A549 (cell line): Measurements from ENCODE around the gene CCDC182. TPM values are rescaled to one million over a fixed set of nuclear protein-coding genes. Genes with fewer than 3 reads are reported as not detected.

Source experiments
- ATAC-seq, 2 experiments: fragments of 200-7000 bp in 1 of 2; fragments of >200 bp in 1 of 2; cut with Nextera tagmentation in 1 of 2; cut with Tn5 transposase in 1 of 2; 3 replicates each; pipeline versions ENCODE4 v1.8.0 to v1.9.1; 2018 to 2020; ENCODE audit warnings: mild to moderate bottlenecking in 1 of 2, moderate library complexity in 1 of 2
- CTCF ChIA-PET: fragments of 300-600 bp; sonication (Branson Sonifier 250); formaldehyde crosslinking; extraction: SDS; loops from one replicate; lab custom pipeline; 2021; ENCODE audit warnings: antibody characterized with exemption, inconsistent platforms; lab: Yijun Ruan, JAX
- POLR2A ChIA-PET: fragments of 350-600 bp; formaldehyde crosslinking; extraction: SDS; loops from one replicate; lab custom pipeline; 2021; ENCODE audit warnings: antibody characterized with exemption, inconsistent platforms; lab: Yijun Ruan, JAX
- DNase-seq, 2 experiments: peaks; one replicate each; pipeline versions ENCODE4 v3.0.0 to v3.0.0-alpha.2; 2011 to 2016; ENCODE audit warnings: low read depth in 1 of 2, low spot score in 1 of 2
- FAIRE-seq: peaks from 2 replicates; lab custom pipeline; 2011; peaks lifted over from hg19 to GRCh38; lab: Jason Lieb, UNC
- H3K27ac ChIP-seq, 2 experiments: fragments of >200 bp; sonication (Bioruptor Twin); formaldehyde crosslinking; 3 replicates each; pipeline ENCODE4 v1.5.1; 2016 to 2017
- H3K4me1 ChIP-seq: fragments of >200 bp; sonication (Bioruptor Twin); formaldehyde crosslinking; 3 replicates; pipeline ENCODE4 v1.6.1; 2016
- H3K4me2 ChIP-seq: fragments of >200 bp; sonication (Bioruptor Twin); formaldehyde crosslinking; 3 replicates; pipeline ENCODE4 v1.6.1; 2016
- H3K4me3 ChIP-seq: fragments of >200 bp; sonication (Bioruptor Twin); formaldehyde crosslinking; 3 replicates; pipeline ENCODE4 v1.5.1; 2016
- H3K9me3 ChIP-seq: fragments of >200 bp; sonication (Bioruptor Twin); formaldehyde crosslinking; 3 replicates; pipeline ENCODE4 v1.6.1; 2016
- BHLHE40 ChIP-seq: IDR thresholded peaks from 2 replicates; pipeline ENCODE4 v1.6.1; 2012; ENCODE audit warnings: low read depth, low read length, inconsistent platforms
- CHD4 ChIP-seq: fragments of 200-600 bp; sonication (generic); IDR thresholded peaks from 2 replicates; pipeline ENCODE4 v1.6.1; 2016; ENCODE audit warnings: antibody characterized with exemption, mild to moderate bottlenecking, borderline replicate concordance
- FOSL2 ChIP-seq, 2 experiments: fragments of 450-650 bp in 1 of 2; fragments of >200 bp in 1 of 2; sonication (Bioruptor Twin) in 1 of 2; formaldehyde crosslinking; IDR thresholded peaks; 2 replicates each; pipeline versions ENCODE4 v1.5.0 to v1.6.1; 2016 to 2020; ENCODE audit warnings: mild to moderate bottlenecking in 1 of 2, moderate library complexity in 1 of 2
- FOXS1 ChIP-seq: fragments of 250-450 bp; sonication (Bioruptor Pico); IDR thresholded peaks from 2 replicates; pipeline ENCODE4 v1.5.0; 2020; ENCODE audit warnings: mild to moderate bottlenecking, moderate library complexity
- HEYL ChIP-seq: fragments of 250-450 bp; sonication (Bioruptor Pico); IDR thresholded peaks from 2 replicates; pipeline ENCODE4 v1.8.0; 2021; ENCODE audit warnings: mild to moderate bottlenecking, moderate library complexity
- HOXA7 ChIP-seq: fragments of 250-450 bp; sonication (Bioruptor Pico); IDR thresholded peaks from 2 replicates; pipeline ENCODE4 v1.5.0; 2020; ENCODE audit warnings: mild to moderate bottlenecking, moderate library complexity
- JUN ChIP-seq, 2 experiments: fragments of >200 bp; sonication (Bioruptor Twin); formaldehyde crosslinking; IDR thresholded peaks; 2 replicates in 1 of 2; 3 replicates in 1 of 2; pipeline ENCODE4 v1.6.1; 2016 to 2017
- KDM1A ChIP-seq: fragments of 200-600 bp; sonication (generic); IDR thresholded peaks from 2 replicates; pipeline ENCODE4 v1.6.1; 2016; ENCODE audit warnings: low read depth, mild to moderate bottlenecking
- MAFK ChIP-seq: fragments of 450-650 bp; IDR thresholded peaks from 2 replicates; pipeline ENCODE4 v1.6.1; 2014; ENCODE audit not compliant: partially characterized antibody
- MYC ChIP-seq: IDR thresholded peaks from 2 replicates; pipeline ENCODE4 v1.6.1; 2012; ENCODE audit warnings: mild to moderate bottlenecking, inconsistent platforms, low read length, improper control_type of control experiment, borderline replicate concordance
- NFE2L2 ChIP-seq: fragments of 150-350 bp; conservative IDR thresholded peaks from 2 replicates; pipeline ENCODE4 v1.6.1; 2014; ENCODE audit warnings: low read length
- RCOR1 ChIP-seq: fragments of 150-350 bp; IDR thresholded peaks from 2 replicates; pipeline ENCODE4 v1.6.1; 2014; ENCODE audit warnings: antibody characterized with exemption, low read length, low read depth
- SMC3 ChIP-seq: fragments of >200 bp; sonication (Bioruptor Twin); formaldehyde crosslinking; IDR thresholded peaks from 3 replicates; pipeline ENCODE4 v1.6.1; 2018; ENCODE audit warnings: inconsistent platforms
- TP53 ChIP-seq: fragments of 250-450 bp; sonication (Bioruptor Pico); IDR thresholded peaks from 2 replicates; pipeline ENCODE4 v1.5.0; 2021; ENCODE audit warnings: mild to moderate bottlenecking, moderate library complexity
- ZFP36 ChIP-seq: fragments of 450-650 bp; IDR thresholded peaks from 2 replicates; pipeline ENCODE4 v1.6.1; 2014; ENCODE audit warnings: borderline replicate concordance; ENCODE audit not compliant: partially characterized antibody
- ZSCAN20 ChIP-seq: fragments of 250-450 bp; sonication (Bioruptor Pico); IDR thresholded peaks from 2 replicates; pipeline ENCODE4 v1.8.0; 2022; ENCODE audit warnings: mild to moderate bottlenecking, moderate library complexity
- WGBS: methylation state at CpG from one replicate; pipeline ENCODE4 v1.1.6; 2017; ENCODE audit errors: missing lambda C conversion rate; 5-methylcytosine and 5-hydroxymethylcytosine counted together
- polyA plus RNA-seq, 4 experiments: library from polyadenylated mRNA; depleted of rRNA in 3 of 4; stranded (reverse); fragments of >200 nt; fragmentation: RNase III in 1 of 4; extraction: RNeasy Plus Mini Kit Qiagen cat#74134 plus additional on column Dnase treatment in 1 of 4; gene quantifications; 2 replicates in 3 of 4; 3 replicates in 1 of 4; pipeline ENCODE4 v1.2.3, GENCODE V29; 2011 to 2017
- TF ChIP-seq, protein P1 (sequence below): fragments of 250-450 bp; sonication (Bioruptor Pico); IDR thresholded peaks from 2 replicates; pipeline ENCODE4 v1.5.0; 2020; ENCODE audit warnings: low read depth, mild to moderate bottlenecking, moderate library complexity
- TF ChIP-seq, protein P2 (sequence below): IDR thresholded peaks from 2 replicates; pipeline ENCODE4 v1.6.1; 2012
- TF ChIP-seq, protein P3 (sequence below): fragments of 200-600 bp; sonication (generic); IDR thresholded peaks from 2 replicates; pipeline ENCODE4 v1.6.1; 2016; ENCODE audit warnings: antibody characterized with exemption, mild to moderate bottlenecking, moderate library complexity
- TF ChIP-seq, protein P4 (sequence below): fragments of 150-350 bp; IDR thresholded peaks from 2 replicates; pipeline ENCODE4 v1.6.1; 2014; ENCODE audit warnings: low read depth, mild to moderate bottlenecking, low read length
- TF ChIP-seq, protein P5 (sequence below): fragments of 250-450 bp; sonication (Bioruptor Pico); IDR thresholded peaks from 2 replicates; pipeline ENCODE4 v1.5.0; 2021; ENCODE audit warnings: mild to moderate bottlenecking, moderate library complexity, borderline replicate concordance

Gene CCDC182
- polyA plus RNA-seq, 2 of the 4 experiments (the other 2 are of a cell fraction) = not detected

DNA sequence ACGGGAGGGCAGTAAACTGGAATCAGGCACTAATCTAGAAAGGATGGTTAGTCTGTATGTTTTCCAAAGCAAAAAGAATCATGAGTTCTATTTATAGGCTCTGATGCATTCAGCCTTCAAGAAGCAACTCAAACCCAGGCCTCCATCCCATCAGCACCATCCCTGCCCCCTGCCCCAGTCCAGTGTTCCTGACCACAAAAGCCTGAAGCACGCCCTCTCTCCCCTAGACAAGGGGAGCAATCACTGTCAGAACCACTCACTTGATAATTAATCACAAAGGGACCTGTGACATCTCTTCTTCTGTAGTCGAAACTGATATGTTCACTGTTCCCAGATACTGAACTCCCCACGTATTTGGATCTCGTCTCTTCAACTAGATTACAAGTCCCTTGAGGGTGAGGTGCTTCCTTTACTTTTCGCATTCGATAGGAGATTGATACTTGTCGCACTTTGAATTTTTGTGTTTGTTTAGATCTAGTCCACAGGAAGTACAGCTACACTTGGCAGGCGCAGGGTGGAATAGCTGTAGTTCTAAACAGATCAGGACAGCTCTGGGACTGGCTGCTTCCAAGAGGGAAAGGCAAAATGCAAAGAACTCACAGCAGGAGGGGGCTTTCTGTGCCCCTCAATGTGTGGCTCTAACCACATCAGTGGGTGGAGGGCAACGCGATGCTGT is 36.4 kb upstream of the CCDC182 start (continued):
- TF ChIP-seq, protein P1, sequence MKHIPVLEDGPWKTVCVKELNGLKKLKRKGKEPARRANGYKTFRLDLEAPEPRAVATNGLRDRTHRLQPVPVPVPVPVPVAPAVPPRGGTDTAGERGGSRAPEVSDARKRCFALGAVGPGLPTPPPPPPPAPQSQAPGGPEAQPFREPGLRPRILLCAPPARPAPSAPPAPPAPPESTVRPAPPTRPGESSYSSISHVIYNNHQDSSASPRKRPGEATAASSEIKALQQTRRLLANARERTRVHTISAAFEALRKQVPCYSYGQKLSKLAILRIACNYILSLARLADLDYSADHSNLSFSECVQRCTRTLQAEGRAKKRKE = no peak
- TF ChIP-seq, protein P2, sequence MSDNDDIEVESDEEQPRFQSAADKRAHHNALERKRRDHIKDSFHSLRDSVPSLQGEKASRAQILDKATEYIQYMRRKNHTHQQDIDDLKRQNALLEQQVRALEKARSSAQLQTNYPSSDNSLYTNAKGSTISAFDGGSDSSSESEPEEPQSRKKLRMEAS = no peak
- TF ChIP-seq ZFP36 = no peak

DNA sequence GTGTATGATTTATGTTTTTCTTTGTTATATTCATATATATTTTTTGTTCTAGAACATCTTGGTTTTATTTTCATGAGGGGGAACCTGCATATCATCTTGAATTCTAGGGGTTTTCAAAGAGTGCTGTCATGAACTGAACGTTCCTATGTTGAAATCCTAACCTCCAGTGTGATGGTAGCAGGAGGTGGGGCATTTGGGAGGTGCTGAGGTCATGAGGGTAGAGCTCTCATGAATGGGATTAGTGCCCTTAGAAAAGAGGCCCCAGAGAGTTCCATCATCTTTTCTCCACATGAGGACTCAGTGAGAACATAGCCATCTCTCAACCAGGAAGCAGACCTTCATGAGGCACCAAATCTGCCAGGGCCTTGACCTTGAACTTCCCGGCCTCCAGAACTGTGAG is 34.6 kb upstream of the CCDC182 start:
- no peak for DNase-seq
- no peaks in the 10 kb centered on the region for H3K9me3 ChIP-seq
- POLR2A ChIA-PET = no interaction called here
- no peak overlapping the region for H3K4me3 ChIP-seq
- ATAC-seq = no peak
- 0 out of 3 replicates have a peak, but pooled peaks cover 5% of the 10 kb centered on the region for H3K4me1 ChIP-seq
- H3K4me2 ChIP-seq = no peak overlapping the region
- H3K27ac ChIP-seq = no peak overlapping the region
- CTCF ChIA-PET = interaction anchor here (0.6 to 7.3 kb wide), 5 partner anchors 14 to 537 kb away, joined by 3 to 84 read pairs (median 5); no protein-coding TSS in a partner anchor
- FAIRE-seq = no peak
- TF ChIP-seq TP53 (no peak), CHD4 (no peak), NFE2L2 (no peak), ZSCAN20 (CRISPR knock-in tag) (no peak), RCOR1 (no peak), BHLHE40 (no peak), HEYL (CRISPR knock-in tag) (no peak), FOSL2 (IDR thresholded peaks at IDR 0.05) (no peak), FOSL2 (CRISPR knock-in tag; IDR thresholded peaks at IDR 0.05) (no peak), KDM1A (no peak), FOXS1 (CRISPR knock-in tag) (no peak), HOXA7 (CRISPR knock-in tag) (no peak), JUN (IDR thresholded peaks at IDR 0.05) (no peak), SMC3 (no peak), MAFK (no peak), MYC (no peak)
- TF ChIP-seq, protein P2 = no peak
- TF ChIP-seq, protein P3, sequence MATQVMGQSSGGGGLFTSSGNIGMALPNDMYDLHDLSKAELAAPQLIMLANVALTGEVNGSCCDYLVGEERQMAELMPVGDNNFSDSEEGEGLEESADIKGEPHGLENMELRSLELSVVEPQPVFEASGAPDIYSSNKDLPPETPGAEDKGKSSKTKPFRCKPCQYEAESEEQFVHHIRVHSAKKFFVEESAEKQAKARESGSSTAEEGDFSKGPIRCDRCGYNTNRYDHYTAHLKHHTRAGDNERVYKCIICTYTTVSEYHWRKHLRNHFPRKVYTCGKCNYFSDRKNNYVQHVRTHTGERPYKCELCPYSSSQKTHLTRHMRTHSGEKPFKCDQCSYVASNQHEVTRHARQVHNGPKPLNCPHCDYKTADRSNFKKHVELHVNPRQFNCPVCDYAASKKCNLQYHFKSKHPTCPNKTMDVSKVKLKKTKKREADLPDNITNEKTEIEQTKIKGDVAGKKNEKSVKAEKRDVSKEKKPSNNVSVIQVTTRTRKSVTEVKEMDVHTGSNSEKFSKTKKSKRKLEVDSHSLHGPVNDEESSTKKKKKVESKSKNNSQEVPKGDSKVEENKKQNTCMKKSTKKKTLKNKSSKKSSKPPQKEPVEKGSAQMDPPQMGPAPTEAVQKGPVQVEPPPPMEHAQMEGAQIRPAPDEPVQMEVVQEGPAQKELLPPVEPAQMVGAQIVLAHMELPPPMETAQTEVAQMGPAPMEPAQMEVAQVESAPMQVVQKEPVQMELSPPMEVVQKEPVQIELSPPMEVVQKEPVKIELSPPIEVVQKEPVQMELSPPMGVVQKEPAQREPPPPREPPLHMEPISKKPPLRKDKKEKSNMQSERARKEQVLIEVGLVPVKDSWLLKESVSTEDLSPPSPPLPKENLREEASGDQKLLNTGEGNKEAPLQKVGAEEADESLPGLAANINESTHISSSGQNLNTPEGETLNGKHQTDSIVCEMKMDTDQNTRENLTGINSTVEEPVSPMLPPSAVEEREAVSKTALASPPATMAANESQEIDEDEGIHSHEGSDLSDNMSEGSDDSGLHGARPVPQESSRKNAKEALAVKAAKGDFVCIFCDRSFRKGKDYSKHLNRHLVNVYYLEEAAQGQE = no peak
- TF ChIP-seq, protein P4, sequence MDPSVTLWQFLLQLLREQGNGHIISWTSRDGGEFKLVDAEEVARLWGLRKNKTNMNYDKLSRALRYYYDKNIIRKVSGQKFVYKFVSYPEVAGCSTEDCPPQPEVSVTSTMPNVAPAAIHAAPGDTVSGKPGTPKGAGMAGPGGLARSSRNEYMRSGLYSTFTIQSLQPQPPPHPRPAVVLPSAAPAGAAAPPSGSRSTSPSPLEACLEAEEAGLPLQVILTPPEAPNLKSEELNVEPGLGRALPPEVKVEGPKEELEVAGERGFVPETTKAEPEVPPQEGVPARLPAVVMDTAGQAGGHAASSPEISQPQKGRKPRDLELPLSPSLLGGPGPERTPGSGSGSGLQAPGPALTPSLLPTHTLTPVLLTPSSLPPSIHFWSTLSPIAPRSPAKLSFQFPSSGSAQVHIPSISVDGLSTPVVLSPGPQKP = no peak
- TF ChIP-seq, protein P5, sequence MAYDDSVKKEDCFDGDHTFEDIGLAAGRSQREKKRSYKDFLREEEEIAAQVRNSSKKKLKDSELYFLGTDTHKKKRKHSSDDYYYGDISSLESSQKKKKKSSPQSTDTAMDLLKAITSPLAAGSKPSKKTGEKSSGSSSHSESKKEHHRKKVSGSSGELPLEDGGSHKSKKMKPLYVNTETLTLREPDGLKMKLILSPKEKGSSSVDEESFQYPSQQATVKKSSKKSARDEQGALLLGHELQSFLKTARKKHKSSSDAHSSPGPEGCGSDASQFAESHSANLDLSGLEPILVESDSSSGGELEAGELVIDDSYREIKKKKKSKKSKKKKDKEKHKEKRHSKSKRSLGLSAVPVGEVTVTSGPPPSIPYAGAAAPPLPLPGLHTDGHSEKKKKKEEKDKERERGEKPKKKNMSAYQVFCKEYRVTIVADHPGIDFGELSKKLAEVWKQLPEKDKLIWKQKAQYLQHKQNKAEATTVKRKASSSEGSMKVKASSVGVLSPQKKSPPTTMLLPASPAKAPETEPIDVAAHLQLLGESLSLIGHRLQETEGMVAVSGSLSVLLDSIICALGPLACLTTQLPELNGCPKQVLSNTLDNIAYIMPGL (CRISPR knock-in tag) = no peak
- 41% methylated on average over 2 of the region's 2 CpGs for WGBS
